HepG2 (cell line): ENCODE measurements around the gene RPS14. TPM values are rescaled to one million over a fixed set of nuclear protein-coding genes. Genes with fewer than 3 reads are reported as not detected.

Source experiments
- CENPX ChIP-seq: sonication (generic); formaldehyde crosslinking; IDR thresholded peaks from 2 replicates; pipeline ENCODE4 v1.9.0; 2021; ENCODE audit warnings: mild to moderate bottlenecking, missing genetic modification reagents, moderate library complexity
- DNMT1 ChIP-seq: sonication (generic); formaldehyde crosslinking; IDR thresholded peaks from 2 replicates; pipeline ENCODE4 v1.5.1; 2020; ENCODE audit warnings: mild to moderate bottlenecking, missing genetic modification reagents
- IRX3 ChIP-seq: sonication (generic); formaldehyde crosslinking; IDR thresholded peaks from 2 replicates; pipeline ENCODE4 v1.8.1; 2023; ENCODE audit warnings: mild to moderate bottlenecking, low read depth, missing genetic modification reagents, borderline replicate concordance
- RARA ChIP-seq: IDR thresholded peaks from 2 replicates; pipeline ENCODE4 v1.6.1; 2016; ENCODE audit warnings: missing genetic modification reagents, missing compliant biosample characterization
- RFXAP ChIP-seq: sonication (generic); formaldehyde crosslinking; IDR thresholded peaks from 2 replicates; pipeline ENCODE4 v1.4.0; 2020; ENCODE audit warnings: missing genetic modification reagents, borderline replicate concordance
- ZBTB21 ChIP-seq: sonication (generic); formaldehyde crosslinking; IDR thresholded peaks from 2 replicates; pipeline ENCODE4 v1.4.0; 2020; ENCODE audit warnings: missing genetic modification reagents
- ZNF34 ChIP-seq: sonication (generic); formaldehyde crosslinking; IDR thresholded peaks from 2 replicates; pipeline ENCODE4 v1.4.0; 2020; ENCODE audit warnings: mild to moderate bottlenecking, missing genetic modification reagents, borderline replicate concordance
- ZNF543 ChIP-seq: sonication (generic); formaldehyde crosslinking; IDR thresholded peaks from 2 replicates; pipeline ENCODE4 v1.4.0; 2020; ENCODE audit warnings: mild to moderate bottlenecking, missing genetic modification reagents
- polyA plus RNA-seq, 8 experiments: library from polyadenylated mRNA; depleted of rRNA in 3 of 8; stranded (reverse) in 7 of 8; unstranded in 1 of 8; fragments of >200 nt; fragmentation: Illumina TruSeq in 4 of 8; extraction: Trizol in 4 of 8; gene quantifications; 2 replicates each; pipeline versions ENCODE4 v1.2.1 to v1.2.3, GENCODE V29; 2011 to 2016; ENCODE audit warnings: low read depth in 4 of 8, missing spikeins in 1 of 8, mixed read lengths in 1 of 8; ENCODE audit not compliant: insufficient read depth in 1 of 8
- total RNA-seq, 5 experiments: library from RNA; depleted of rRNA; stranded (reverse); fragments of >200 nt; fragmentation: Illumina TruSeq; extraction: Trizol; gene quantifications; 2 replicates each; pipeline ENCODE4 v1.2.3, GENCODE V29; 2016; ENCODE audit warnings: low read depth in 1 of 5
- TF ChIP-seq, protein P1 (sequence below): sonication (generic); formaldehyde crosslinking; IDR thresholded peaks from 2 replicates; pipeline ENCODE4 v1.4.0; 2020; ENCODE audit warnings: missing genetic modification reagents
- TF ChIP-seq, protein P2 (sequence below): sonication (generic); formaldehyde crosslinking; conservative IDR thresholded peaks from 2 replicates; pipeline ENCODE4 v1.4.0; 2020; ENCODE audit warnings: missing genetic modification reagents
- TF ChIP-seq, protein P3 (sequence below): sonication (generic); formaldehyde crosslinking; IDR thresholded peaks from 2 replicates; pipeline ENCODE4 v1.9.0; 2022; ENCODE audit warnings: missing genetic modification reagents, mild to moderate bottlenecking, borderline replicate concordance
- TF ChIP-seq, protein P4 (sequence below): sonication (generic); formaldehyde crosslinking; IDR thresholded peaks from 2 replicates; pipeline ENCODE4 v1.4.0; 2020; ENCODE audit warnings: mild to moderate bottlenecking, missing genetic modification reagents
- TF ChIP-seq, protein P5 (sequence below): IDR thresholded peaks from 2 replicates; pipeline ENCODE4 v1.6.1; 2016; ENCODE audit warnings: control low read depth
- TF ChIP-seq, protein P6 (sequence below): sonication (generic); formaldehyde crosslinking; IDR thresholded peaks from 2 replicates; pipeline ENCODE4 v1.4.0; 2020; ENCODE audit warnings: mild to moderate bottlenecking, missing genetic modification reagents
- TF ChIP-seq, protein P7 (sequence below): sonication (generic); formaldehyde crosslinking; IDR thresholded peaks from 2 replicates; pipeline ENCODE4 v1.5.0; 2020; ENCODE audit warnings: missing genetic modification reagents

RPS14 gene
- total and polyA plus RNA-seq, 2 of the 13 experiments (the other 11 are each of a cell fraction or from before 2014, with no cell fraction given), result 2,116 to 3,295 TPM

DNA sequence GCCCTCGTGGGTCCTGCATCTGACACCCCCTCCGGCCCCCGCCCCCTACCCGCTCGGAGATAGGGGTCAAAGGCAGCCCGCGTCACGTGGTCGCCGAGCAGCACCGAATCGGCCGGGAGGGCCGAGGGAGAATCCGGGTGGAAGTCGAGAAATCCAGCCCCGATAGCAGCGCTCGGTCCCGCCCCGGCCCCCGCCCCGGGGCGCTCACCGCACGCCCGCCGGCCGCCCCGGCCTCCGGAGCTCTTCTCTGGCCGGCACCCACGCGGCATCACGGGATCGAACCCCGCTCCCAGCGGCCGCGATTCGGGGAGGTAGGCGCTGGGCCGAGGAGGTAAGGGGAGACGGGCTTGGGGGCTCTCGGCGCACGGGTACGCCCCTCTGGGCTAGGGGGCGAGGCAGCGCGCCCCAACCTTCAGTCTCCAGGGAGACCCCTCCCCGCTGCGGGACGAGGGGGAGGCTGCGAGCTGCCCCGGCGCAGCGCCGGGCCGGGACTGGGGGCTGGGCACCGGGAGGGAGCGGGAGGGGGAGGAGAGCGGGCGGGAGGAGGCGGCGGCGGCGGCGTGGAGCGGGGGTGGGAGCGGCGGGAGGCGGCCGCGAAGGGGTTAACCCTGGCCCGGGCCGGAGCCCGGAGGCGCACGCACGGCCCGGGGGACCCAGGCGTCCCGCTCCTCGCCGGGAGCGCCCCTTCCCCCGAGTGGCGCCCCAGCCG is 36.3 kb upstream of the RPS14 start (continued):
- TF ChIP-seq, protein P1, sequence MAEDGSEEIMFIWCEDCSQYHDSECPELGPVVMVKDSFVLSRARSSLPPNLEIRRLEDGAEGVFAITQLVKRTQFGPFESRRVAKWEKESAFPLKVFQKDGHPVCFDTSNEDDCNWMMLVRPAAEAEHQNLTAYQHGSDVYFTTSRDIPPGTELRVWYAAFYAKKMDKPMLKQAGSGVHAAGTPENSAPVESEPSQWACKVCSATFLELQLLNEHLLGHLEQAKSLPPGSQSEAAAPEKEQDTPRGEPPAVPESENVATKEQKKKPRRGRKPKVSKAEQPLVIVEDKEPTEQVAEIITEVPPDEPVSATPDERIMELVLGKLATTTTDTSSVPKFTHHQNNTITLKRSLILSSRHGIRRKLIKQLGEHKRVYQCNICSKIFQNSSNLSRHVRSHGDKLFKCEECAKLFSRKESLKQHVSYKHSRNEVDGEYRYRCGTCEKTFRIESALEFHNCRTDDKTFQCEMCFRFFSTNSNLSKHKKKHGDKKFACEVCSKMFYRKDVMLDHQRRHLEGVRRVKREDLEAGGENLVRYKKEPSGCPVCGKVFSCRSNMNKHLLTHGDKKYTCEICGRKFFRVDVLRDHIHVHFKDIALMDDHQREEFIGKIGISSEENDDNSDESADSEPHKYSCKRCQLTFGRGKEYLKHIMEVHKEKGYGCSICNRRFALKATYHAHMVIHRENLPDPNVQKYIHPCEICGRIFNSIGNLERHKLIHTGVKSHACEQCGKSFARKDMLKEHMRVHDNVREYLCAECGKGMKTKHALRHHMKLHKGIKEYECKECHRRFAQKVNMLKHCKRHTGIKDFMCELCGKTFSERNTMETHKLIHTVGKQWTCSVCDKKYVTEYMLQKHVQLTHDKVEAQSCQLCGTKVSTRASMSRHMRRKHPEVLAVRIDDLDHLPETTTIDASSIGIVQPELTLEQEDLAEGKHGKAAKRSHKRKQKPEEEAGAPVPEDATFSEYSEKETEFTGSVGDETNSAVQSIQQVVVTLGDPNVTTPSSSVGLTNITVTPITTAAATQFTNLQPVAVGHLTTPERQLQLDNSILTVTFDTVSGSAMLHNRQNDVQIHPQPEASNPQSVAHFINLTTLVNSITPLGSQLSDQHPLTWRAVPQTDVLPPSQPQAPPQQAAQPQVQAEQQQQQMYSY (CRISPR knock-in tag), result no peak
- TF ChIP-seq DNMT1 (CRISPR knock-in tag), result peak; percentile 63; the same call in 1 of the 2 replicates
- TF ChIP-seq, protein P2, sequence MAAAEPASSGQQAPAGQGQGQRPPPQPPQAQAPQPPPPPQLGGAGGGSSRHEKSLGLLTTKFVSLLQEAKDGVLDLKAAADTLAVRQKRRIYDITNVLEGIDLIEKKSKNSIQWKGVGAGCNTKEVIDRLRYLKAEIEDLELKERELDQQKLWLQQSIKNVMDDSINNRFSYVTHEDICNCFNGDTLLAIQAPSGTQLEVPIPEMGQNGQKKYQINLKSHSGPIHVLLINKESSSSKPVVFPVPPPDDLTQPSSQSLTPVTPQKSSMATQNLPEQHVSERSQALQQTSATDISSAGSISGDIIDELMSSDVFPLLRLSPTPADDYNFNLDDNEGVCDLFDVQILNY, result no peak
- TF ChIP-seq RFXAP (CRISPR knock-in tag), result no peak
- TF ChIP-seq, protein P3, sequence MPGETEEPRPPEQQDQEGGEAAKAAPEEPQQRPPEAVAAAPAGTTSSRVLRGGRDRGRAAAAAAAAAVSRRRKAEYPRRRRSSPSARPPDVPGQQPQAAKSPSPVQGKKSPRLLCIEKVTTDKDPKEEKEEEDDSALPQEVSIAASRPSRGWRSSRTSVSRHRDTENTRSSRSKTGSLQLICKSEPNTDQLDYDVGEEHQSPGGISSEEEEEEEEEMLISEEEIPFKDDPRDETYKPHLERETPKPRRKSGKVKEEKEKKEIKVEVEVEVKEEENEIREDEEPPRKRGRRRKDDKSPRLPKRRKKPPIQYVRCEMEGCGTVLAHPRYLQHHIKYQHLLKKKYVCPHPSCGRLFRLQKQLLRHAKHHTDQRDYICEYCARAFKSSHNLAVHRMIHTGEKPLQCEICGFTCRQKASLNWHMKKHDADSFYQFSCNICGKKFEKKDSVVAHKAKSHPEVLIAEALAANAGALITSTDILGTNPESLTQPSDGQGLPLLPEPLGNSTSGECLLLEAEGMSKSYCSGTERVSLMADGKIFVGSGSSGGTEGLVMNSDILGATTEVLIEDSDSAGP, result no peak; the same call in 1 of the 2 replicates
- TF ChIP-seq, protein P4, sequence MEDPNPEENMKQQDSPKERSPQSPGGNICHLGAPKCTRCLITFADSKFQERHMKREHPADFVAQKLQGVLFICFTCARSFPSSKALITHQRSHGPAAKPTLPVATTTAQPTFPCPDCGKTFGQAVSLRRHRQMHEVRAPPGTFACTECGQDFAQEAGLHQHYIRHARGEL (CRISPR knock-in tag), result no peak
- TF ChIP-seq, protein P5, sequence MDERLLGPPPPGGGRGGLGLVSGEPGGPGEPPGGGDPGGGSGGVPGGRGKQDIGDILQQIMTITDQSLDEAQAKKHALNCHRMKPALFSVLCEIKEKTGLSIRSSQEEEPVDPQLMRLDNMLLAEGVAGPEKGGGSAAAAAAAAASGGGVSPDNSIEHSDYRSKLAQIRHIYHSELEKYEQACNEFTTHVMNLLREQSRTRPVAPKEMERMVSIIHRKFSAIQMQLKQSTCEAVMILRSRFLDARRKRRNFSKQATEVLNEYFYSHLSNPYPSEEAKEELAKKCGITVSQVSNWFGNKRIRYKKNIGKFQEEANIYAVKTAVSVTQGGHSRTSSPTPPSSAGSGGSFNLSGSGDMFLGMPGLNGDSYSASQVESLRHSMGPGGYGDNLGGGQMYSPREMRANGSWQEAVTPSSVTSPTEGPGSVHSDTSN (CRISPR knock-in tag), result no peak
- TF ChIP-seq ZNF543 (CRISPR knock-in tag), result no peak
- TF ChIP-seq, protein P6, sequence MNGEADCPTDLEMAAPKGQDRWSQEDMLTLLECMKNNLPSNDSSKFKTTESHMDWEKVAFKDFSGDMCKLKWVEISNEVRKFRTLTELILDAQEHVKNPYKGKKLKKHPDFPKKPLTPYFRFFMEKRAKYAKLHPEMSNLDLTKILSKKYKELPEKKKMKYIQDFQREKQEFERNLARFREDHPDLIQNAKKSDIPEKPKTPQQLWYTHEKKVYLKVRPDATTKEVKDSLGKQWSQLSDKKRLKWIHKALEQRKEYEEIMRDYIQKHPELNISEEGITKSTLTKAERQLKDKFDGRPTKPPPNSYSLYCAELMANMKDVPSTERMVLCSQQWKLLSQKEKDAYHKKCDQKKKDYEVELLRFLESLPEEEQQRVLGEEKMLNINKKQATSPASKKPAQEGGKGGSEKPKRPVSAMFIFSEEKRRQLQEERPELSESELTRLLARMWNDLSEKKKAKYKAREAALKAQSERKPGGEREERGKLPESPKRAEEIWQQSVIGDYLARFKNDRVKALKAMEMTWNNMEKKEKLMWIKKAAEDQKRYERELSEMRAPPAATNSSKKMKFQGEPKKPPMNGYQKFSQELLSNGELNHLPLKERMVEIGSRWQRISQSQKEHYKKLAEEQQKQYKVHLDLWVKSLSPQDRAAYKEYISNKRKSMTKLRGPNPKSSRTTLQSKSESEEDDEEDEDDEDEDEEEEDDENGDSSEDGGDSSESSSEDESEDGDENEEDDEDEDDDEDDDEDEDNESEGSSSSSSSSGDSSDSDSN (CRISPR knock-in tag), result no peak; the same call in 1 of the 2 replicates
- TF ChIP-seq ZBTB21 (CRISPR knock-in tag), result no peak
- TF ChIP-seq CENPX (CRISPR knock-in tag), result no peak
- TF ChIP-seq ZNF34 (CRISPR knock-in tag), result no peak
- no peak for TF ChIP-seq RARA
- TF ChIP-seq IRX3, result no peak
- TF ChIP-seq, protein P7, sequence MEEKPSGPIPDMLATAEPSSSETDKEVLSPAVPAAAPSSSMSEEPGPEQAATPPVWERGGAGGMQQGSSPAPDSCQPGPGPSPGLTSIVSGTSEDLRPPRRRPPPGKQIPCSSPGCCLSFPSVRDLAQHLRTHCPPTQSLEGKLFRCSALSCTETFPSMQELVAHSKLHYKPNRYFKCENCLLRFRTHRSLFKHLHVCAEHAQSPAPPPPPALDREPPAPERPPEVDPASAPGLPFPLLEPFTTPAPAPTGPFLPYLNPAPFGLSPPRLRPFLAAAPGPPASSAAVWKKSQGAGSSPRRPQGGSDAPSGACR (CRISPR knock-in tag), result 0 out of 2 replicates have a peak, but pooled peaks have one; percentile 43
